H4 (cell line): ENCODE data around the gene XG. TPM values are rescaled to one million over a fixed set of nuclear protein-coding genes. Genes with fewer than 3 reads are reported as not detected.

ENCODE experiments used
- DNase-seq: peaks from one replicate; pipeline ENCODE4 v3.0.0-alpha.2; 2015; ENCODE audit warnings: low spot score
- total RNA-seq: library from RNA; depleted of rRNA; stranded (reverse); fragments of >200 nt; shearing (Covaris generic); gene quantifications from 2 replicates; pipeline ENCODE4 v1.2.3, GENCODE V29; 2014

XG gene
- total RNA-seq, 1 experiment from 2014 or later: 0.06 TPM

- DNase-seq: peak; percentile 11
Observed at GRCh38 chrX:2819345-2820135, 67.7 kb downstream of the XG start.

GRCh38 chrX:2820136-2820771 is 68.4 kb downstream of the XG start:
- no peak for DNase-seq

GRCh38 chrX:2823795-2824386 is 72.1 kb downstream of the XG start:
- DNase-seq: no peak

GRCh38 chrX:2824886-2825285 is 73.0 kb downstream of the XG start:
- no peak for DNase-seq

- peak; percentile 41 for DNase-seq
Observed at GRCh38 chrX:2828344-2828958, 76.6 kb downstream of the XG start, which contains the start of gene GYG2. Gene GYG2 (plus strand): TSS chrX:2828930. CDS start chrX:2830189, 1,259 bp downstream.

GRCh38 chrX:2828959-2829411 is 77.1 kb downstream of the XG start:
- DNase-seq: no peak

- DNase-seq: no peak
Observed at GRCh38 chrX:2829469-2830246, 77.8 kb downstream of the XG start.

- no peak for DNase-seq
Observed at GRCh38 chrX:2831471-2832228, 79.8 kb downstream of the XG start.

GRCh38 chrX:2837961-2838360 is 86.1 kb downstream of the XG start:
- DNase-seq: no peak

GRCh38 chrX:2840961-2841360 is 89.1 kb downstream of the XG start:
- DNase-seq: no peak

GRCh38 chrX:2841537-2841936 is 89.7 kb downstream of the XG start:
- DNase-seq: peak; percentile 32

GRCh38 chrX:2846992-2847391 is 95.2 kb downstream of the XG start:
- DNase-seq: no peak

- peak; percentile 45 for DNase-seq
Observed at GRCh38 chrX:2848871-2849301, 97.0 kb downstream of the XG start.

- DNase-seq: no peak
Observed at GRCh38 chrX:2854918-2855317, 103.1 kb downstream of the XG start.

GRCh38 chrX:2855761-2856160 is 103.9 kb downstream of the XG start:
- no peak for DNase-seq

- DNase-seq: no peak
Observed at GRCh38 chrX:2857566-2857965, 105.7 kb downstream of the XG start.

- no peak for DNase-seq
Observed at GRCh38 chrX:2859197-2859797, 107.5 kb downstream of the XG start.

GRCh38 chrX:2862404-2862803 is 110.6 kb downstream of the XG start:
- DNase-seq: no peak

- DNase-seq: no peak
Observed at GRCh38 chrX:2863646-2864045, 111.8 kb downstream of the XG start.
